HG03457 (cell line): Measurements from ENCODE around the gene STRA6.

Source experiments
- ATAC-seq: cut with Tn5 transposase; IDR thresholded peaks from one replicate; pipeline ENCODE4 v1.9.1; 2021; ENCODE audit warnings: moderate number of reproducible peaks; ENCODE audit not compliant: unreplicated experiment

The STRA6 gene

GRCh38 chr15:74133694-74134386, 68.7 kb downstream of the STRA6 start:
- ATAC-seq, result no peak

- no peak for ATAC-seq
Observed at GRCh38 chr15:74132681-74133651, 69.6 kb downstream of the STRA6 start.

DNA sequence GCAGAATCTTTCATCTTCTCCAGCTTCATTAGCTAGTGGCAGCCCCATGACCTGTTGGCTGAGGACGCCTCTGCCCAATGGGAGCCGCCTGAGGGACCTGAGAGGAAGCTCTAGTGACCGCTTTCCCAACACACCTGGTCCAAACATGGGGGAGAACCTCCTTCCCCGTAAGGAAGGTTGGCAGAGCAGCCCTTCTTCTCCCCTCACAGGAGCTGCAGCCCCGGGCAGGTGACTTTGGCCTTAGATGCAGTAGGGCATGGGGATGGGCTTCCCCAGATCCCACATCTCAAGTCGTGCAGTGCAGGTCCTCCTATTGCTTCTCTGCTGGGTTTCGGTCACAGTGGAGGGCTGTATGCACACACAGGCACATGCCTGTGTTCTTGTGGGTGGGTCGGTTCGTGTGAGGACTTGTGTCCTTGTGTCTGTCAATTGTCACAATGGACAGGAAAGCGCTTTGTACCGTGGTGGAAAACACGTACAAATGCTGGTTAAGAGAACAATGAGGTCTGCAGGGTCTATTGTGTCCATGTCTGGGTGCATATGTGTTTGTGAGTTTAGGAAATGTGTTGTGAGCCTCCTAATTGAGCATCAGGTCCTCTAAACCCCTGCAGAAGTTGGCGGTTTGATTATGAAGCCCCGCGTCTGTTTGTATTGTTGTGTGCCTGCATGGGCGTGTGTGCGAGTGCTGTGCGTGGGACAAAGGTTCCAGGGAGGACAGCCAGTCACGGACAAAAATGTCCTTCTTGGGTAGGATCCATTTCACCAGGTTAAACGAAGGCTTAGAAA, 70.8 kb downstream of the STRA6 start:
- ATAC-seq, result no peak

DNA sequence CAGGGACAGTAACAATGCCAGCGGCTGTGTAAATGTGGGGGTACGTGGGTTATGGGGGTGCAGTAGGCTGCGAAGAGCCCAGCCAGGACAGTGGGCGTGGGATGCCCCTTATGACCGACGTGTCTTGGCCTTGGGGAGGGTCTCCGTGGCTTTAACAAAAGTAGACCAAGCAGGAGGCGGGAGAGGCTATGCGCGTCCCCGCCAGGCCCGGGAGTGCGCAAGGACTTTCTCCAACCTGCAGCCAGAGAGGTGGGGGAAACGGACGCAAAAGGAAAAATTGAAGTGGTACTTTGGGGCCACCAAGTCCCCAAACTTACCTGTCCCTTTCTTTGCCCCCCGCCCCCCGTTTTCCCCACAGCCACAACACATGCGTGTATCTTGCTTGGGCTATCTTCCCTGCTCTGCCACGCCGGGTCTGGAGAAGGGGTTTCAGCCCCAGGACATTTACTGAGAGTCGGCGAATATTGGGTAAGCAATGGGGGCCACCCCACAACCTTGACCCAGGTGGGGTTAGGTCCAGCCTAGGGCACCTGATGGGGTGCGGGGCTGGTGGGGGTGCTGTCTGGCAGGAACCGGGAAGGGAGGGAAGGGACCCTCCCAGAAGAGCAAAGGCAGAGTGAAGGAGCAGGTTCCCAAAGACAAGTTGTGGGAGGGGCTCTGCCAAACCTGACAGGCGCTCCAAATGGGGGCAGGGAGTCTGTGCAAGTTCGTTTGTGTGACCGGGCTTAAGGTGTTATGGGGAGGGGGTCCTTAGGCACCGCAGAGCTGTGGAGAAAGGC, 71.5 kb downstream of the STRA6 start:
- no peak for ATAC-seq

GRCh38 chr15:74130155-74130848, 72.3 kb downstream of the STRA6 start, which contains the start of gene ISLR2:
TSS of gene ISLR2 (plus strand) at chr15:74130586. CDS start at chr15:74132755, 2,169 bp downstream.
- ATAC-seq, result no peak

GRCh38 chr15:74129586-74130154, 72.9 kb downstream of the STRA6 start:
- ATAC-seq, result no peak
